Adrenal gland (tissue), 12 donors: Measurements from ENCODE around the gene SWAP70. TPM values are rescaled to one million over a fixed set of nuclear protein-coding genes. Genes with fewer than 3 reads are reported as not detected.

Source experiments
- DNase-seq, 7 donors: peaks; one replicate each; pipeline ENCODE4 v3.0.0-alpha.2; 2019 to 2020
- H3K27ac ChIP-seq, 5 donors: fragments of 200-600 bp; sonication (generic) in 4 of 5; 1 replicate in 3 of 5; 2 replicates in 2 of 5; pipeline versions ENCODE4 v1.5.1 to v1.8.0; 2016 to 2020; ENCODE audit warnings: mild to moderate bottlenecking in 1 of 5
- H3K27me3 ChIP-seq: fragments of 200-600 bp; 2 replicates; pipeline ENCODE4 v1.8.0; 2021
- H3K36me3 ChIP-seq, 2 donors: fragments of 200-600 bp; replicated peaks in 1 of 2; 1 replicate in 1 of 2; 2 replicates in 1 of 2; pipeline versions ENCODE4 v1.5.1 to v1.8.0; 2018 to 2022
- H3K4me1 ChIP-seq, 2 donors: fragments of 200-600 bp; replicated peaks in 1 of 2; 1 replicate in 1 of 2; 2 replicates in 1 of 2; pipeline versions ENCODE4 v1.5.1 to v1.8.0; 2018 to 2021
- H3K4me3 ChIP-seq, 4 donors: fragments of 200-600 bp; sonication (generic) in 3 of 4; one replicate each; pipeline ENCODE4 v1.5.1; 2016 to 2018
- H3K9me3 ChIP-seq, 3 donors: fragments of 200-600 bp; sonication (generic) in 1 of 3; replicated peaks in 1 of 3; 1 replicate in 2 of 3; 2 replicates in 1 of 3; pipeline versions ENCODE4 v1.5.1 to v1.8.0; 2016 to 2021
- POLR2A ChIP-seq, 2 donors: fragments of 450-650 bp; IDR thresholded peaks; one replicate each; pipeline ENCODE4 v1.6.1; 2017; ENCODE audit warnings: antibody characterized with exemption in 2 of 2, mild to moderate bottlenecking in 2 of 2, moderate library complexity in 1 of 2
- WGBS, 4 donors: extraction: QIAGEN DNeasy Blood & Tissue Kit in 2 of 4; methylation state at CpG; one replicate each; pipeline versions ENCODE4 v1.1.5 to v1.1.7; 2013 to 2017; 5-methylcytosine and 5-hydroxymethylcytosine counted together
- intact Hi-C, 2 donors: fragments of 100-400 bp; cut with DNase I; formaldehyde crosslinking; loops; one replicate each; pipeline versions ENCODE4 v1.14.1 to v1.15.0; 2022 to 2023
- polyA plus RNA-seq, 3 donors: library from polyadenylated mRNA; stranded (reverse); fragments of 200-250 nt in 2 of 3; fragments of 350-450 nt in 1 of 3; fragmentation: Illumina TruSeq in 1 of 3; extraction: RNeasy Lipid Tissue Mini Kit (QIAGEN cat#74804) in 1 of 3; gene quantifications; one replicate each; pipeline ENCODE4 v1.2.3, GENCODE V29; 2013 to 2014
- total RNA-seq, 9 donors: library from RNA; depleted of rRNA in 4 of 9; stranded (reverse); fragments of >200 nt in 4 of 9; fragments of 120-200 nt in 1 of 9; fragmentation: NEBNext Ultra II Directional in 1 of 9; extraction: Animal tissue kit (Norgen Biotek cat#: 25700) in 1 of 9; gene quantifications; one replicate each; pipeline versions ENCODE4 v1.1.0 to v1.2.4, GENCODE V29; 2013 to 2023
- TF ChIP-seq, protein P1 (sequence below), 6 experiments: fragments of 450-650 bp in 4 of 6; fragments of 200-600 bp in 2 of 6; sonication (generic) in 1 of 6; IDR thresholded peaks; 1 replicate in 5 of 6; 2 replicates in 1 of 6; pipeline versions ENCODE4 v1.5.1 to v1.8.0; 2016 to 2021; ENCODE audit warnings: antibody characterized with exemption in 6 of 6, mild to moderate bottlenecking in 2 of 6, moderate library complexity in 1 of 6
- donor health status: healthy with polysubstance abuse.
- donor health status: Bipolar disorder and iron deficiency.
- donor health status: DM: yes; HTN: yes; CAD: no.
- donor health status: DM: no; HTN: no; CAD: no.
- donor health status: DM: no; HTN: no; CAD: no.
- donor health status: DM: yes; HTN: yes; CAD: no.

Gene SWAP70
- total and polyA plus RNA-seq, 12 donors: 6.5 to 23.5 (median 17.0) TPM

DNA sequence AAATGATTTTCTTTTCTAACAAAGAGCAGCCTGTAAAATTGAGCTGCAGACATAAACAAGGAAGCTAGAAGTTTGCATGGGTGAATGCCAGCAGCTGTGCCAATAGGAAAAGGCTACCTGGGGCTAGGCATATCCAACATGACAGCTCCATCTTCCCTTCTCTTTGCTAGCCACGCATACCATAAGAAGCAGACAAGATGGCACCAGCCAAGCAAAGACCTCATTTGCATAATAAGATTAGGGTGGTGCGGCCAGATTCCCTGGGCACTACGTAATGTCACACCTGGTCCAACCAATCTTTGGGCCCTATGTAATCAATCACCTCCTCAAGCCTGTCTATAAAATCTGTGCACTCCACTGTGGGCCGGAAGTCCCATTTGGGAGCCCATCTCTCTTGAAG lies 108.3 kb downstream of the SWAP70 start:
- peaks cover 5 to 9% of the 10 kb centered on the region in 2 donors for H3K4me1 ChIP-seq
- WGBS, 4 donors: 95 to 100% (median 99%) methylated on average over 4 of the region's 4 CpGs
- H3K27ac ChIP-seq: no peak overlapping the region
- intact Hi-C loops: no loop called here
- DNase-seq: peak in 1 of 7 donors; percentile 17
- no peak overlapping the region for H3K4me3 ChIP-seq
- no peaks in the 10 kb centered on the region for H3K36me3 ChIP-seq
- TF ChIP-seq POLR2A (IDR thresholded peaks at IDR 0.05): no peak
- TF ChIP-seq, protein P1, sequence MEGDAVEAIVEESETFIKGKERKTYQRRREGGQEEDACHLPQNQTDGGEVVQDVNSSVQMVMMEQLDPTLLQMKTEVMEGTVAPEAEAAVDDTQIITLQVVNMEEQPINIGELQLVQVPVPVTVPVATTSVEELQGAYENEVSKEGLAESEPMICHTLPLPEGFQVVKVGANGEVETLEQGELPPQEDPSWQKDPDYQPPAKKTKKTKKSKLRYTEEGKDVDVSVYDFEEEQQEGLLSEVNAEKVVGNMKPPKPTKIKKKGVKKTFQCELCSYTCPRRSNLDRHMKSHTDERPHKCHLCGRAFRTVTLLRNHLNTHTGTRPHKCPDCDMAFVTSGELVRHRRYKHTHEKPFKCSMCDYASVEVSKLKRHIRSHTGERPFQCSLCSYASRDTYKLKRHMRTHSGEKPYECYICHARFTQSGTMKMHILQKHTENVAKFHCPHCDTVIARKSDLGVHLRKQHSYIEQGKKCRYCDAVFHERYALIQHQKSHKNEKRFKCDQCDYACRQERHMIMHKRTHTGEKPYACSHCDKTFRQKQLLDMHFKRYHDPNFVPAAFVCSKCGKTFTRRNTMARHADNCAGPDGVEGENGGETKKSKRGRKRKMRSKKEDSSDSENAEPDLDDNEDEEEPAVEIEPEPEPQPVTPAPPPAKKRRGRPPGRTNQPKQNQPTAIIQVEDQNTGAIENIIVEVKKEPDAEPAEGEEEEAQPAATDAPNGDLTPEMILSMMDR (IDR thresholded peaks at IDR 0.05): no peak
- no peaks in the 10 kb centered on the region for H3K9me3 ChIP-seq
- H3K27me3 ChIP-seq: no peaks in the 10 kb centered on the region

DNA sequence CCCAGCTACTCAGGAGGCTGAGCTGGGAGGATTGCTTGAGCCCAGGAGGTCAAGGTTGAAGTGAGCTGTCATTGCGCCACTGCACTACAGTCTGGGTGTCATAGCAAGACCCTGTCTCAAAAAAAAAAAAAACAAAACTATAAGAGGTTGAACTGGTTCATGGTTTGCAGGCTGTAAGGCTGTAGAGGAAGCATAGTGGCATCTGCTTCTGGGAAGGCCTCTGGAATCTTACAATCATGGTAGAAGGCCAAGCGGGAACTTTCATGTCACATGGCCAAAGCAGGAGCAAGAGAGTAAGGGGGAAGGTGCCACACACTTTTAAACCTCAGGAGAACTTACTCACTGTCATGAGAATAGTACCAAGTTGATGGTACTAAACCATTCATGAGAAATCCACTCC lies 109.6 kb downstream of the SWAP70 start:
- no peak for DNase-seq
- H3K4me1 ChIP-seq: peaks cover 5 to 9% of the 10 kb centered on the region in 2 donors
- H3K4me3 ChIP-seq: no peak overlapping the region
- no peaks in the 10 kb centered on the region for H3K27me3 ChIP-seq
- intact Hi-C loops: no loop called here
- H3K27ac ChIP-seq: no peak overlapping the region
- no peaks in the 10 kb centered on the region for H3K9me3 ChIP-seq
- WGBS, 4 donors: 95 to 100% (median 99%) methylated on average over 2 of the region's 2 CpGs
- no peaks in the 10 kb centered on the region for H3K36me3 ChIP-seq
- no peak for TF ChIP-seq POLR2A (IDR thresholded peaks at IDR 0.05)
- TF ChIP-seq, protein P1 (IDR thresholded peaks at IDR 0.05): no peak

DNA sequence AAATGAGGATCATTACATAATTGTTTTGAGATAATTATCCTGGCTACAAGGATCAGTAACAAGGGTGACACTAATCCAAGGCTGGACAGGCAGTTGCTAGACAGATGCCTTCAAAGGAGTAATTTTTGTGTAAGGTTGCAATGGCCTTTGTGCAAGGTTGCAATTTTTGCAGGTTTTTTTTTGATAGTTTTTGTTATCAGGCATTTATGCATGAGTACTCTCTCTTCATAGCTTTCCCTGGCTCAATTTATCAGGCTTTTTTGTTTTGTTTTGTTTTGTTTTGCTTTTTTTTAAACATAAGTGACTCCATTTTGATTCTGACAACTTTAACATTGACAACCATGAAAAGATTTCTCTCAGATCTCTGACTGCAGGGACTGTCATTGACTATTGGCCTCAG lies 110.2 kb downstream of the SWAP70 start:
- Histone ChIP-seq H3K36me3 (peaks cover 0 to 1% of the 10 kb centered on the region in 2 donors), H3K27me3 (no peaks in the 10 kb centered on the region), H3K9me3 (no peaks in the 10 kb centered on the region), H3K4me3 (no peak overlapping the region), H3K27ac (no peak overlapping the region), H3K4me1 (peaks cover 5 to 9% of the 10 kb centered on the region in 2 donors)
- no peak for TF ChIP-seq POLR2A (IDR thresholded peaks at IDR 0.05)
- TF ChIP-seq, protein P1 (IDR thresholded peaks at IDR 0.05): no peak
- intact Hi-C loops: no loop called here
- DNase-seq: no peak

DNA sequence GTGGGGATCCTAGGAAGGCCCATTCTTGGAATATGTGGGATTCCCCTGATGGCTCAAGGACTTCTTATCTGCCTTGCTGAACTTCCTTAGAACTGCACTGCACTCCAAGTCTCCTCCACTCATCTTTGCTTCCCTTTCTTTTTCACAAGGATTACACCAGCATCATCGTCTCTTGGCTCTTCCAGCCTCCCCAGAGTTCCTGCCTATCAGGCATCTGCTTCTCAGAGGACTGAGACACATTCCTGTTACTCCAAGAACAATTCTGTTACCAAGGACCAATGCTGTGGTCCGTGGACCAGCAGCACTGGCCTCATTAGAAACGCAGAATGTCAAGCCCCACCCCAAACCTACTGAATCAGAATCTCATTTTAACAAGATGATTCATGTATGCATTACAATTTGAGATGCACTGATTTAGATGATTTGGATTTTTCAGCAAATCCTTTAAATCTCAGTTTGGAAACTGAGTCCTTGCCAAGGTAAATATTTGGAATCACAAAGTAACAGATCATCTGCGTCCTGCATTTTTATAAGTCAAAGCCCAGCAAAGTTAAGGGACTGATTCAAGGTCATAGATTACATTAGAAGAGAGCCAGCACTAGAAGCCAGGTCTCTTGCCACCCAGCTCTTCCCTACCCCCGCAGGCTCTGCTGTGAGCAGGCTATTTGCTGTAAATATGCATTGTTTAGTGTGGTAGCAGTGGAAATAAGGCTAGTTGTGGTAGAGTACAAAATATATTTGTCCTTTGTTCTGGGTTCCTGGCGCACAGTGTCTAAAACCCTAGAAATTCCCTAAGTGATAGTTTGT lies 110.9 kb downstream of the SWAP70 start:
- DNase-seq: peak in 1 of 7 donors; percentile 49
- Histone ChIP-seq H3K4me3 (no peak overlapping the region), H3K9me3 (no peaks in the 10 kb centered on the region), H3K27ac (peak overlapping the region in 2 of 5 donors; percentile 36 to 44), H3K4me1 (peaks cover 5 to 9% of the 10 kb centered on the region in 2 donors), H3K36me3 (peaks cover 0 to 8% of the 10 kb centered on the region in 2 donors), H3K27me3 (no peaks in the 10 kb centered on the region)
- 34 to 44% (median 40%) methylated on average over 6 of the region's 6 CpGs for WGBS, 4 donors
- no peak for TF ChIP-seq POLR2A (IDR thresholded peaks at IDR 0.05)
- TF ChIP-seq, protein P1 (IDR thresholded peaks at IDR 0.05): no peak
- intact Hi-C loops: no loop called here
